ENCODE data around the gene ABHD15. TPM values are rescaled to one million over a fixed set of nuclear protein-coding genes. Genes with fewer than 3 reads are reported as not detected.

Gene ABHD15
- 1 to 10 TPM; 9.0 to 9.5 TPM for total RNA-seq

DNA sequence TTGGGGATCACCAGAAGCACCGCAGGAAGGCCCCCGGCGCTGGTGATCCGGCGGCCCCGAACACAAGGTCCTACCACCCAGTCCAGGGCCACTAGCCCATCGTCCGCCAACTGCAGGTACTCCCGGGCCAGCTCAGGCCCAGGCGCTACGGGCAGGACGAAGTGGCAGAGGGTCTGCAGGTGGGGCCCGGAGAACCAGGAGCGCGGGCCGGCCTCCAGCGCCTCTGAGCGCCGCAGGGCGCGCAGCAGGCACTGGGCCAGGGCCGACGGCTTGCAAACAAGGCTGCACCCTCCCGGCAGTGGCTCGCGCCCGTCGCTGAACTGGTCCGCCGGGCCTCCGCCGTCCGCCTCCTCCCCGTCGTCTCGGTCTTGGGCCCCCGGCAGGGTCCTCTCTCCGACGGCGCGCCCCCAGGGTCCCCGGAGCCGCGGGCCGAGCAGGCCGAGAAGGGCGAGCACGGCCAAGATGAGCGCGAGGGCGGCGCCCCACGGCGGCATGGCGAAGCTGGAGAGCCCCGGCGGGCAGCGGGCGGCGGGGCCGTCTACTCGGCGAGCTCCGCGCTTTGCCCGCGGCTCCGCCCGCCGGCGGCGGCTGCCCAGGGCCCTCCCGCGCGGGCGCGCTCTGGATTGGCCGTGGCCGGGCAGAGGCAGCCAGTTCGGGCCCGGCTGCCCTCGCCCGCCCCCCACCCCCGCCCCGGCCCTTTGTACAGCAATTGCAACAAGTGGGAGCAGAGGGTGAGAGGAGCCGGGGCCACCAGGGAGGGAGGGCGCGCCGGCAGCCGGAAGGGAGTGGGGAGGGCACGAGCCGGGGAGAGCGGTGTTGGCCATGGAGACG lies at the start of gene ABHD15:
ABHD15 (minus strand) TSS at position 565 of the 831 bp plus-strand sequence; CDS start at position 494, 71 bp downstream.
- no peaks in the 10 kb centered on the region for H3K36me3 ChIP-seq
- no peaks in the 10 kb centered on the region for H3K27me3 ChIP-seq
- peak within 1 kb of the TSS; percentile 86 to 97 for H3K27ac ChIP-seq
- peaks cover 0 to 50% of the 10 kb centered on the region in 2 donors for H3K4me1 ChIP-seq
- peak; percentile 70 for DNase-seq (ENCODE audit: low spot score)
- no peak for TF ChIP-seq CTCF (IDR thresholded peaks at IDR 0.05)
- peak within 1 kb of the TSS; percentile 63 to 66 for H3K4me3 ChIP-seq
- no peaks in the 10 kb centered on the region for H3K9me3 ChIP-seq

DNA sequence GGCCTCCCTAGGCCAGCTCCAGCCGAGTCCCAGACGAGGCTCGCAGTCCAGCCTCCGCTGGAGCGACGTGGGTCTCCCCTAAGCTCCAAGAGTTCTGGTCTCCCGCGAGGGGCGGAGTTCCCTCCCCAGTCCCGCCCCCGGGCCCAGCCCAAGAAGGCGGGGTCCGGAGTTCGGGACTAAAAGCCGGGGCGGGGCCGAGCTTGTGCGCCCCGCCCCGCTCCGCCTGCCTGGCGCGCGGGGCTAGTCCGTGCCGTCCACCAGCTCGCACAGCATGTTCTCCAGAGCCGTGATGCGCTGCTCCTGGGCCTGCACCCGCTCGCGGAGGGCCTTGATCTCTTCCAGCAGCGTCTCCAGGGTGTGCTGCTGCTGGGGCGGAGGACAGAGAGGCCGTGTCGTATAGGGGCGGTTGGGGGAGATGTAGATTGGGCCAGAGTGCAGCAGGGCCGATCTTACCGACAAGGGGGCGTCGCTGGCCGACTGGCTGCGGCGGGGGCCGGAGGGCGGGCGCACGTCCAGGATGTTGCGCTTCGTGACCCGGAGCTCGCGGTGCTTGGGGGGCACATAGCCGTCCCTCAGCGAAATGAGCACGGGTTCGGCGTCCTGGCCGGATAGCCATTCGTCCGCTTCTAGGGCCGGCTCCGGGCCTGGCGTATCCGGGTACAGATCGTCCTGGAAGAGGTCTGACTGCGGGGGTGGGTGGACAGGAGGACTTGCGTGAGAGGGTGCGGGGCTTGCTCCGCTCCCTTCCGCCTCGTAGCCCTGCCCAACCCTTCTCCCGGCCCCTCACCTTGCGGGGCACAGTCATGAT lies 48.9 kb upstream of the ABHD15 start:
- Histone ChIP-seq H3K27ac (peak overlapping the region in 1 of 2 donors; percentile 46), H3K4me3 (peak overlapping the region; percentile 30 to 50), H3K4me1 (peaks cover 0 to 78% of the 10 kb centered on the region in 2 donors), H3K9me3 (no peaks in the 10 kb centered on the region), H3K36me3 (no peaks in the 10 kb centered on the region), H3K27me3 (no peaks in the 10 kb centered on the region)
- peak in 1 of 2 donors; percentile 5 for TF ChIP-seq CTCF (IDR thresholded peaks at IDR 0.05)
- DNase-seq (ENCODE audit: low spot score) = peak; percentile 88

- H3K9me3 ChIP-seq = no peaks in the 10 kb centered on the region
- H3K4me3 ChIP-seq = peak overlapping the region in 1 of 2 donors; percentile 50
- no peaks in the 10 kb centered on the region for H3K27me3 ChIP-seq
- DNase-seq (ENCODE audit: low spot score) = no peak
- TF ChIP-seq CTCF (IDR thresholded peaks at IDR 0.05) = no peak
- H3K27ac ChIP-seq = no peak overlapping the region
- H3K4me1 ChIP-seq = peaks cover 0 to 75% of the 10 kb centered on the region in 2 donors
- H3K36me3 ChIP-seq = no peaks in the 10 kb centered on the region
Observed at GRCh38 chr17:29615048-29615385, 48.2 kb upstream of the ABHD15 start.

- no peak for DNase-seq (ENCODE audit: low spot score)
- peaks cover 0 to 69% of the 10 kb centered on the region in 2 donors for H3K4me1 ChIP-seq
- H3K9me3 ChIP-seq = no peaks in the 10 kb centered on the region
- no peak for TF ChIP-seq CTCF (IDR thresholded peaks at IDR 0.05)
- no peaks in the 10 kb centered on the region for H3K36me3 ChIP-seq
- H3K4me3 ChIP-seq = peak overlapping the region in 1 of 2 donors; percentile 50
- no peak overlapping the region for H3K27ac ChIP-seq
- no peaks in the 10 kb centered on the region for H3K27me3 ChIP-seq
Observed at GRCh38 chr17:29614349-29615047, 47.7 kb upstream of the ABHD15 start.

- Histone ChIP-seq H3K4me3 (peak overlapping the region in 1 of 2 donors; percentile 44), H3K27ac (peak overlapping the region in 1 of 2 donors; percentile 12)
- TF ChIP-seq CTCF (IDR thresholded peaks at IDR 0.05) = no peak
Observed at GRCh38 chr17:29613856-29614255, 47.0 kb upstream of the ABHD15 start.

More at GRCh38 chr17:29613856-29614255, 47.0 kb upstream of the ABHD15 start:
- no peaks in the 10 kb centered on the region for H3K36me3 ChIP-seq
- H3K27me3 ChIP-seq = no peaks in the 10 kb centered on the region
- no peaks in the 10 kb centered on the region for H3K9me3 ChIP-seq
- DNase-seq (ENCODE audit: low spot score) = no peak
- peaks cover 0 to 65% of the 10 kb centered on the region in 2 donors for H3K4me1 ChIP-seq
